TTC549 (cell line): ENCODE results near the gene ZNF565.
"Not testable (repeated sequence)": the region's sequence is repeated elsewhere in the genome, so short reads cannot be mapped to it uniquely, and the experiment has no call there.

Source experiments
- FAIRE-seq: peaks from 2 replicates; lab custom pipeline; 2012; peaks lifted over from hg19 to GRCh38; lab: Jason Lieb, UNC

The ZNF565 gene

DNA sequence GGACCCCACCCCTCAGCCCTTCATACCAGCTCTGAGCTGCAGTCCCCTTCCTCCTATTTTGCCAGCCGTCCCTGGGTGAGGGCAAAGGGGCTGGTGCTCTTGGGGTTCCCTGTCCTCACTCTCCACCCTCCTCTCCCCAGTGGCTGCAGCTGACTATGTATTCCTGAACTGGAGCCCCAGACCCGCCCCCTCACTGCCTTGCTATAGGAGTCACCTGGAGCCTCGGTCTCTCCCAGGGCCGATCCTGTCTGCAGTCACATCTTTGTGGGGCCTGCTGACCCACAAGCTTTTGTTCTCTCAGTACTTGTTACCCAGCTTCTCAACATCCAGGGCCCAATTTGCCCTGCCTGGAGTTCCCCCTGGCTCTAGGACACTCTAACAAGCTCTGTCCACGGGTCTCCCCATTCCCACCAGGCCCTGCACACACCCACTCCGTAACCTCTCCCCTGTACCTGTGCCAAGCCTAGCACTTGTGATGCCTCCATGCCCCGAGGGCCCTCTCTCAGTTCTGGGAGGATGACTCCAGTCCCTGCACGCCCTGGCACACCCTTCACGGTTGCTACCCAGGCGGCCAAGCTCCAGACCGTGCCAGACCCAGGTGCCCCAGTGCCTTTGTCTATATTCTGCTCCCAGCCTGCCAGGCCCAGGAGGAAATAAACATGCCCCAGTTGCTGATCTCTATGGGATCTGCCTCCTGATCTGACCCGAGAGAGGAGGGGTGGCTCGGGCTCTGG is 64.6 kb downstream of the ZNF565 start:
- no peak for FAIRE-seq

DNA sequence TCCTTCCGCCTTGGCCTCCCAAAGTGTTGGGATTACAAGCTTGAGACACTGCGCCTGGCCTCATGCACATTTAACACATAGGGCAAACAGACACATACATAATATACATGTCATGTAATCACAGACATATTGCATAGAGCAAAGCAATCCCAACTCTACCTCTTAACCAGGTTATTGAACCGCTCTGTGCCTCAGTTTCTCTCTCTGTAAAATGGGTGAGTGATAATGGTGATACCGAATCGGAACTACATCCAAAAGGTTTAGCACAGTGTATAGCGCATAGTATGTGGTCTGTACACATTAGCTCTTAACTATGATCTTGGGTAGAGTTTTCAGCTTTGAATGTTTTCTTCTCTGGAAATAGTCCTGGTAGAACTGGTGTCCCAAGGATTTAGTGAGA is 69.8 kb downstream of the ZNF565 start:
- no peak for FAIRE-seq

DNA sequence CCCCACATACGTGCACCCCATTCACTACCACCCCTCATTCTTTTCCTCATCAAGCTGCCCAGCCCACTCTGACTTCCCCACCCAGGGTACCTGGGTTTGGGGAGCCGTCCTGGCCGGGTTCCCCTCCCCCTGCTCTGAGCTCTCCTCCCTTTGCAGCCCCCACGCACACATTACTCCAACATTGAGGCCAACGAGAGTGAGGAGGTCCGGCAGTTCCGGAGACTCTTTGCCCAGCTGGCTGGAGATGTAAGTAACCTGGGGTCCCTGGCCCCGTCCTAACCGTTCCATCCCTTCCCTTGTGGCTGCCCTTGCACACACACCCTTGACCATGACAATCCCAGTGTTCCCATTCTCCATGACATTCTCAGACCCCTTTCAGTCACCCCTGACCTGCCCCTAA is 72.0 kb downstream of the ZNF565 start:
- FAIRE-seq = no peak

DNA sequence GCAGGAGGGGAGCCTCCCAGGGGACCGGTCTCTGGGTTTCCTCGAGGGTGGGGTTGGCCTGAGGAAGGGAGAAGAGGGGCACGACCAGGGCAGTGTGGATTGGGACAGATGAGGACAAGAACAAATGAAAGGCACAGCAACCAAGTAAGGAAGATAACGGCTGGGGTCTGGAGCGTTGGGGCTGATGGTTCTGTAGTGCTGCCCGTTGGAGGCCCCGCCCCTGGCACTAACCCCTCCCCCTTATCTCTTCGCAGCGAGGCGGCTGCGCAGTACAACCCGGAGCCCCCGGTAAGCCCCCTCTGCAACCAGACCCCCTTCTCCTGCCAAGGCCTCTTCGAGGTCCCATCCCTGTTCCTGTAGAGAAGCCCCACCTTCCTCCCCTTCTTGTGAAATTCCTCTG is 72.4 kb downstream of the ZNF565 start:
- FAIRE-seq = no peak

DNA sequence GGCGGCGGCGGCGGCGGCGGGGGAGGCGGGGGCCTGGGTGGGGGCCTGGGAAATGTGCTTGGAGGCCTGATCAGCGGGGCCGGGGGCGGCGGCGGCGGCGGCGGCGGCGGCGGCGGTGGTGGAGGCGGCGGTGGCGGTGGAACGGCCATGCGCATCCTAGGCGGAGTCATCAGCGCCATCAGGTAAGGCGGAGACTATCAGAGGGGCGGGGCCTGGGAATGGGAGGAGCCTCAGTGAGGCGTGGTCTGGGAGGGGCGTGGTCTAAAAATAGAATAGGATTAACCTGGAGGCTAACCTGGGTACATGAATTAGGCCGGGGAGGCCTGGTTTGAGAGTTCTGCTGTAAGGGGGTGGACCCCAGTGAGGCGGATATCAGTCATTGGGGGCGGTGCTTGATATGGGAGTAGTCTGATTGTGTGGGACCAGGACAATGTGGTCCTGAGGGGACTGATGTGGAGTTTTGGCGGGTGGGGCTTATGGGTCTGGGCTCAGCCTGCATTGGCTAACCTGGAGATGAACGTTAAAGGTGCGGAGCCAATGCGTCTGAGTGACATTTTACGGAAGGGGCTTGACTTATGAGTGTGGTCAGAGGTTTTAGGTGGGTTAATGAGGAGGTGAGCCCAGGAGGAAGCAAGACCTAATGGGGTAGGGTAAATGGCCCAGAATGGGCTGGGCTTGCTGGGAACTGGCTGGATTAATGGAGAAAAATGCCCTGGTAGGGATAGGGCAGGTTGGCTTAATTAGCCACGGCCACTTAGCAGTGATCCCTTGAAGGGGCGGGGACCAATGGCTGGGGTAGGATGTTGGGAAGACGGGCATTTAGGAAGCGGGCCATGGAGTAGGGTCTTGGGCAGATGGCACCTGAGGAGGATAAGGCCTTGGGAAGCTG is 73.2 kb downstream of the ZNF565 start:
- no peak for FAIRE-seq

DNA sequence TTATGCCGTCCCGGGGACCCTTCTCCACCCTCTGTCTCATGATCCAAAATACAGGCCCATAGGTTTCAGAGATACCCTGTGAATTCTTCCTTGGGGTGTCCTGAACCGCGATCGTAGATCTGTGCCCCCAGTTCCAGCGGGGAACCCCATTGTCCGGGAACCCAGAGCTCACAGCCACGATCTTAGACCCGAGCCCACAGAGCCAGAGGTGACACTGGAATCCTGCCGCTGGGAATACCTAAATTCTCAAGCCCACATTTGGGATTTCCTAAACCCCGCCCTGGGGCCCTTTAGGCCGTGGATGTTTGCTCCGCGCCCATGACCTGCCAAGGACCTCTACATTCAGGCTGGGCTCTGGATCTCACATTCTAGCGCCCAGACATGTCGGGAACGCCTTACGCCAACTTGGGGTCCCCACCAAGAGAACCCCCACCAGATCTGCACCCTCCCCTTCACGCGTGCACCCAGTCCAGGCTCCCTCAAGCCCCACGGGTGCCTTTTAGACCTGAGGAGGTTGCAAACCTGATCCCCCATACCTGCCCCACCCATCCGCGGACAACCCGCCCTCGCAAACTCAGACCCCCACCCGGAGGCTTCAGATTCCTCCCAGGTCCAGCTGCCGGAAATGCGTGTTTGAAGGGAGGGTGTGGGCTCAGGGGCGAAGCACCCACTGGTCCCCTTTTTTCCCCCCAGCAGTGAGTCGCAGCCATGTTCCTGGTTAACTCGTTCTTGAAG is 74.0 kb downstream of the ZNF565 start:
- FAIRE-seq = no peak

DNA sequence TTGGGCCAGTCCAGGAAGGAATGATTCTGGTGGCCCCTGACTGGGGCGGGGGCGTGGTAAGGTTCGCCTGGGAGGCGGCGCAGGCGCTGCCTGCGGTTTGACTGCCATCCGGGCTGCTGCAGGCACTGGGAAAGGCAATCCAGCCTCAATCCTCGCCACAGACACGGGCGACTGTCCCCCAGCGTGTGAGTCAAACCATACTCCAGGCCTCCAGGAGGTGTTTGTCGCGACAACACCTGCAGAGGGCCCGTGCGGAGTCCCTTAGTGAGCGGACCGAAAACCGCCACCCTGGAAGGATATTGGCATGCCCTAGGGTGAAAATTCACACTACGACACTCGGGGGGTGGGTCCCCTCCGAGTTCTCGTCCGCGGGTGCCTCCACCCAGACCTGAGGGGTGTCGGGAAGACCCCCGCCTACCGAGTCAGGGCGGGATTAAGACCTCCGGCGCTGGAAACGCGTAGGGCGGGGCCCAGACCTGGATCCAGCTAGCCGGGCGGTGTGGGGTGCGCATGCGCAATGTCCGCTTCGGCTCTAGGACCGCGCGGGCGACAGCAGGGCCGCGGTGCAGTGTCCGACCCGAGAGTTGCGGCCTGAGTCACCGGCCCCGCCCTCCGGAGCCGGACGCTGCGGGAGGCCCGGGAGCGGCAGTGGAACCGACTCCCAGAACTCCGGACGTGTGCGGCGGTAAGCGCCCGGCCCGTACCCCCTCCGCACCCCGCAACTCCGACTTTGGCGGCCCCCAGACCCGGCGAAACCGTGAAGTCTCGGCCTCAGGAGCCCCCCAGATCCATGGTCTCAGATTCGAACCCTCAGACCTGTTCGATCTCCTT is 74.8 kb downstream of the ZNF565 start, which contains the start of gene CAPNS1:
CAPNS1 (plus strand) TSS at position 594 of the 831 bp plus-strand sequence. CDS start 946 bp downstream, outside the sequence.
- no peak for FAIRE-seq

DNA sequence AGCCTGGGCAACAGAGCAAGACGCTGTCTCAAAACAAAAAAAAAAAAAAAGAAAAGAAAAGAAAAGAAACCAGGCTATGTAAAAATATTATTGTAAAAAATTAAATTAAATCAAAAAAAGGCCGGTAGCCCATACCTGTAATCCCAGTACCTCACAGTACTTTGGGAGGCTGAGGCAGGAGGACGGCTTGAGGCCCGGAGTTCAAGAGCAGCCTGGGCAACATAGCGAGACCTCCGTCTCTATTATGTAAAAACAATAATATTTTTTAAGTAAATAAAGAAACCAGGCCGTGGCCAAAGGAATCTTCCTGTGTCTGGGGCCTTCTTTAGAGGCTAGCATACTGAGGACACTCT is 75.4 kb downstream of the ZNF565 start:
- no peak for FAIRE-seq

DNA sequence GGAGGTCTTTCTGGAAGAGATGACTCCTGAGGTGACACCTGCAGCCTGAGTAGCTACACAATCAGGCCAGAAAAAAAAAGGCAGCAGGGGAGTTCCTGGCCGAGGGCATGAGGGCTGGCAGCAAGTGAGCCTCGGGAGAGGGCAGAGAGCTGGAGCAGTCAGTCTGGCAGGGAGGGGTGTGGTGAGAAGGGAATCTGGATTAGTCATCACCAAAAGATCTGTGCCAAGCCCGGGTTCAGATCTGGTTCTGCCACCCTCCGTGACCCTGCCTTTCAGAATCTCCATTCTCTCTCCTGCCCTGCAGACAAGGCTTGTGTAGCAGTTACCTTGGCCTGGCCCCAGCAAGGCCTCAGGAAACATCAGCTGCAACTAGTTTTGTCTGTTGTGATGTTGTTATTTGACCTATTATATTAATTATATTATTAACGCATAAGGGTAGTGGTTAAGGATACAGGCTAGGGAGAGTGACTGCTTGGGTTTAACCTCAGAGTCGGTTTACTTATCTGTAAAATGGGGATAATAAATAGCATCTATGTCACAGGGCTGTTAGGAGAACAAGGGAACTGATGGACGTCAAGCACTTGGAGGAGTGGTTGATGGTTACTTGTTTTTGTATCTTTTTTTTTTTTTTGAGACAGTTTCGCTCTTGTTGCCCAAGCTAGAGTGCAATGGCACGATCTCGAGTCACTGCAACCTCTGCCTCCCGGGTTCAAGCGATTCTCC is 77.3 kb downstream of the ZNF565 start:
- no peak for FAIRE-seq

DNA sequence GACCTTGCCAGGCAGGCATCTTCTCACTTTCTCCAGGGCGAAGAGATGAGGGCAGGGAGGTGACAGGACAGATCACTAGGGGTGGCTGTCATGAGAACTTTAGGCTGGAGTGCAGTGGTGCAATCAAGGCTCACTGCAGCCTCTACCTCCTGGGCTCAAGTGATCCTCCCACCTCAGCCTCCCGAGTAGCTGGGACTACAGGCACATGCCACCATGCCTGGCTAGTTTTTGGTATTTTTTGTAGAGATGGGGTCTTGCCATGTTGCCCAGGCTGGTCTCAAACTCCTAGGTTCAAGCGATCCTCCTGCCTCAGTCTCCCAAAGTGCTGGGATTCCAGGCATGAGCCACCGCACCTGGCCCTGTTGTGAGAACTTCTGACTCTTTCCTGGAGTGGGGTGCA is 79.6 kb downstream of the ZNF565 start:
- not testable (repeated sequence) for FAIRE-seq
